ENCODE results near the gene REST.
"Not testable (repeated sequence)": the region's sequence is repeated elsewhere in the genome, so short reads cannot be mapped to it uniquely, and the experiment has no call there.

DNA sequence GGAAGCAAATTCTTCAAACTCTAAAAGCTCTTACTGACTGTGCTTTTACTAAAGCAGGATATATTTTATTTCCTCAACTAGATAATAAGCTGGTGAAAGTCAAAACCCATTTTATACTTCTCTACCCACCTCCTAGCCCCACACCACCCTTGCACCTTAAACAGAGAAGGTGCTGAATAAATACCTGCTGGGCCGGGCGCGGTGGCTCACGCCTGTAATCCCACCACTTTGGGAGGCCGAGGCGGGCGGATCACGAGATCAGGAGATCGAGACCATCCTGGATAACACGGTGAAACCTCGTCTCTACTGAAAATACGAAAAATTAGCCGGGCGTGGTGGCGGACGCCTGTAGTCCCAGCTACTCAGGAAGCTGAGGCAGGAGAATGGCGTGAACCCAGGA, 9.9 kb upstream of the REST start:
- TF ChIP-seq FOXM1 (IDR thresholded peaks at IDR 0.05; ENCODE audit: borderline replicate concordance); ELF4 (IDR thresholded peaks at IDR 0.05): not testable (repeated sequence)
